T-helper 1 cell treated with Interleukin-12 subunit alpha and Interleukin-12 subunit beta and Interleukin-4 antibody, amounts not matched to agents 30 μg/mL and 1 μg/mL, for 36 hours (primary cell): ENCODE data around the gene CDA.

ENCODE experiments used
- H3K27ac Mint-ChIP-seq: one replicate; pipeline ENCODE4 v1.8.0; 2021; ENCODE audit warnings: mild to moderate bottlenecking, mixed read lengths
- H3K27me3 Mint-ChIP-seq: one replicate; pipeline ENCODE4 v1.8.0; 2021; ENCODE audit warnings: low read depth, mixed read lengths
- H3K36me3 Mint-ChIP-seq: one replicate; pipeline ENCODE4 v1.8.0; 2021; ENCODE audit warnings: low read depth, mixed read lengths
- H3K4me1 Mint-ChIP-seq: one replicate; pipeline ENCODE4 v1.8.0; 2021; ENCODE audit warnings: low read depth, mixed read lengths
- H3K4me3 Mint-ChIP-seq: one replicate; pipeline ENCODE4 v1.8.0; 2021; ENCODE audit warnings: mild to moderate bottlenecking, moderate library complexity, mixed read lengths
- H3K9me3 Mint-ChIP-seq: one replicate; pipeline ENCODE4 v1.8.0; 2021; ENCODE audit warnings: mixed read lengths

The CDA gene

GRCh38 chr1:20663365-20663764, 74.5 kb downstream of the CDA start:
- Mint-ChIP-seq H3K4me1 (peaks cover 25% of the 10 kb centered on the region), H3K27me3 (no peaks in the 10 kb centered on the region), H3K4me3 (peak overlapping the region; percentile 93), H3K27ac (no peak overlapping the region), H3K9me3 (no peaks in the 10 kb centered on the region), H3K36me3 (peaks cover 15% of the 10 kb centered on the region)

GRCh38 chr1:20663969-20664715, 75.2 kb downstream of the CDA start:
- Mint-ChIP-seq H3K27me3 (no peaks in the 10 kb centered on the region), H3K4me1 (peaks cover 22% of the 10 kb centered on the region), H3K9me3 (no peaks in the 10 kb centered on the region), H3K27ac (no peak overlapping the region), H3K36me3 (peaks cover 15% of the 10 kb centered on the region), H3K4me3 (no peak overlapping the region)

- no peak overlapping the region for H3K27ac Mint-ChIP-seq
- peaks cover 3% of the 10 kb centered on the region for H3K36me3 Mint-ChIP-seq
- no peaks in the 10 kb centered on the region for H3K9me3 Mint-ChIP-seq
- H3K4me3 Mint-ChIP-seq = no peak overlapping the region
- no peaks in the 10 kb centered on the region for H3K27me3 Mint-ChIP-seq
- peaks cover 9% of the 10 kb centered on the region for H3K4me1 Mint-ChIP-seq
These were observed 76.8 kb downstream of the CDA start for GRCh38 chr1:20665726-20666125.

- H3K27ac Mint-ChIP-seq = no peak overlapping the region
- H3K4me1 Mint-ChIP-seq = peaks cover 9% of the 10 kb centered on the region
- no peaks in the 10 kb centered on the region for H3K27me3 Mint-ChIP-seq
- H3K9me3 Mint-ChIP-seq = no peaks in the 10 kb centered on the region
- no peak overlapping the region for H3K4me3 Mint-ChIP-seq
- H3K36me3 Mint-ChIP-seq = peaks cover 2% of the 10 kb centered on the region
These were observed 77.2 kb downstream of the CDA start for GRCh38 chr1:20666146-20666545.

- H3K27ac Mint-ChIP-seq = no peak overlapping the region
- H3K9me3 Mint-ChIP-seq = no peaks in the 10 kb centered on the region
These were observed 77.9 kb downstream of the CDA start for GRCh38 chr1:20666804-20667203.

More at GRCh38 chr1:20666804-20667203, 77.9 kb downstream of the CDA start:
- Mint-ChIP-seq H3K27me3 (no peaks in the 10 kb centered on the region), H3K36me3 (no peaks in the 10 kb centered on the region), H3K4me3 (no peak overlapping the region), H3K4me1 (peaks cover 8% of the 10 kb centered on the region)
